IPS-20b (cell line): ENCODE results near the gene CYP39A1.
"Not testable (repeated sequence)": the region's sequence is repeated elsewhere in the genome, so short reads cannot be mapped to it uniquely, and the experiment has no call there.

Experiments
- H3K27ac ChIP-seq: one replicate; pipeline ENCODE4 v1.5.1; 2013; ENCODE audit warnings: low read length
- H3K27me3 ChIP-seq: 2 replicates; pipeline ENCODE4 v1.6.1; 2013; ENCODE audit warnings: mild to moderate bottlenecking, low read length, inconsistent platforms; ENCODE audit not compliant: insufficient read depth
- H3K36me3 ChIP-seq: 2 replicates; pipeline ENCODE4 v1.6.1; 2013; ENCODE audit warnings: low read depth, mild to moderate bottlenecking, inconsistent platforms, low read length, moderate library complexity; ENCODE audit not compliant: insufficient read depth
- H3K4me1 ChIP-seq: 2 replicates; pipeline ENCODE4 v1.6.1; 2013; ENCODE audit warnings: mild to moderate bottlenecking, control low read depth, inconsistent platforms, low read length, moderate library complexity; ENCODE audit not compliant: insufficient read depth
- H3K4me3 ChIP-seq: 2 replicates; pipeline ENCODE4 v1.5.1; 2013; ENCODE audit warnings: mild to moderate bottlenecking, low read length, inconsistent platforms
- H3K9ac ChIP-seq: 2 replicates; pipeline ENCODE4 v1.6.1; 2013; ENCODE audit warnings: low read depth, mild to moderate bottlenecking, inconsistent platforms, low read length, moderate library complexity
- H3K9me3 ChIP-seq: 2 replicates; pipeline ENCODE4 v1.6.1; 2013; ENCODE audit warnings: mild to moderate bottlenecking, low read depth, low read length, inconsistent platforms; ENCODE audit not compliant: insufficient read depth

CYP39A1 gene

DNA sequence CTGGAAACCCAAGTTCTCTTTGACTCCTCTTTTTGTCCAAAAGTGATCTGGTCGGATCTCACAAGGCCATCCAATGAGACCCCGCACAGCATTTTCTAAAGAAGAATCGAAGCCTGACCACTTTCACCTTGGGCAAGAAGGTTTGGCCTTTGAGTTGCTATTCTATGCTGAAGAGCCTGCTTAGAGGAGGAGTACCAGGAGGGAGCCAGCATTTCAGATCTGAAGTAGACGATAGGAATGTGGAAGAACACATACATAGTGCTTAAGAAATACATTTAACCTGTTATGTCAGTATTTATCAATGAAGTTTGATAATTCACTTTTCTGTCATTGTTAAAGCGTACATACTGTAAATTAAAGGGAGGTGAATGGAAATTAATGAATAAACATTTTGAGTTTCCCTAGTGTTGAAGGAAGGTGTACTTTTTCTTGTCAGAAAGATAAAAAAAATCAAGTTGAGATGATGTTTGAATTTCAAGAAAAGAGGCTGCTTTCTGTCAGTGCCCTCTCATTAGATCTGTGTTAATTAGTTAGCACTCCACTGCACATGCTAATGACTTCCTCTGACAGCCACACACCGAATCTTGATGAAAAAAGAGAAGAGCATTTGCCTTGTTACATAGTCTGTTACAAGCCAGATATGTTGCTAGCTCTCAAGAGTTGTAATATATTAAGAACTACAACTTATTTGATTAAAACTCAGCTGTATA, 24.1 kb upstream of the CYP39A1 start:
- H3K4me1 ChIP-seq = peaks cover 3% of the 10 kb centered on the region; the same call in 1 of the 2 replicates
- H3K27me3 ChIP-seq = no peaks in the 10 kb centered on the region
- H3K9ac ChIP-seq = no peak overlapping the region
- H3K27ac ChIP-seq = no peak overlapping the region
- no peak overlapping the region for H3K4me3 ChIP-seq
- H3K9me3 ChIP-seq = no peaks in the 10 kb centered on the region
- no peaks in the 10 kb centered on the region for H3K36me3 ChIP-seq

- no peak overlapping the region for H3K9ac ChIP-seq
- no peak overlapping the region for H3K27ac ChIP-seq
- no peak overlapping the region for H3K4me3 ChIP-seq
- no peaks in the 10 kb centered on the region for H3K9me3 ChIP-seq
- H3K36me3 ChIP-seq = no peaks in the 10 kb centered on the region
- H3K27me3 ChIP-seq = no peaks in the 10 kb centered on the region
- peaks cover 3% of the 10 kb centered on the region; the same call in 1 of the 2 replicates for H3K4me1 ChIP-seq
These were observed 21.8 kb upstream of the CYP39A1 start for GRCh38 chr6:46674410-46674809.

DNA sequence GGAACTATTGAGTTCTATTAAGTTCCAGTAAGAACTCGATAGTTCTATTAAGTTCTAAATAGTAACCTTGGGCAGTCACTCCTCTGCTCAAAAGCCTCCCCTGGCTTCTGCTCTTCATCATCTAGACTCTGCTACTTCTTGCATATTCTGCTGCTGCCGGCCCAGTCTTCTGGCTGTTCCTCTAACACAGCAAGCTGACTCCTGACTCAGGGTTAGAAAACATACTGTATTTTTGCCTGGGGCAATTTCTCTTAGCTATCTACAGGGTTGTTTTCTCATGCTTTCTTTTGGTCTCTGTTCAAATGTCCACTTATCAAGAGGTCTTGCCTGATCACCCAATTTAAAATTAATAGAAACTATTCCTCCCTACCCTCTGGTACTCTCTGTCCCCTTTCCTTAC, 14.8 kb upstream of the CYP39A1 start:
- Histone ChIP-seq H3K4me1 (no peaks in the 10 kb centered on the region), H3K9ac (no peak overlapping the region), H3K27ac (no peak overlapping the region), H3K4me3 (no peak overlapping the region), H3K27me3 (no peaks in the 10 kb centered on the region), H3K9me3 (no peaks in the 10 kb centered on the region), H3K36me3 (no peaks in the 10 kb centered on the region)

DNA sequence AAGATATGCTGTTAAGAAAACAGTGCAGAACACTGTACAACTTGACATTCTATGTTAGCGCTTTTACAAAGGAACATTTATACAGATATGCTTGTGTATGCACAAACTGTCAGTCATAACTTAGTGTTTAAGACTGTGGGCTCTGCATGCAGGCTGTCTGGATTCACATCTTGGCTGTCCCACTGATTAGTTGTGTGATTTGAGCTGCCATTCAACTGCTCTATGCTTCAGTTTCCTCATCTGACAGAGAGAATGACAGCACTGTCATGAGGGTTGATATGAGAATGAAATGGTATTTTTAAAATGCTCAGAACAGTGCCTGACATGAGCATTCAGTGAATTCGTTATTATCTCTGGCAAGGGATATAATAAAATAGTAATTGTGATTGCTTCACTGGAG, 8.9 kb upstream of the CYP39A1 start:
- H3K9ac ChIP-seq = no peak overlapping the region
- H3K4me1 ChIP-seq = no peaks in the 10 kb centered on the region
- no peaks in the 10 kb centered on the region for H3K27me3 ChIP-seq
- H3K9me3 ChIP-seq = no peaks in the 10 kb centered on the region
- no peak overlapping the region for H3K27ac ChIP-seq
- H3K36me3 ChIP-seq = no peaks in the 10 kb centered on the region
- no peak overlapping the region for H3K4me3 ChIP-seq

GRCh38 chr6:46657642-46658041, 5.0 kb upstream of the CYP39A1 start:
- Histone ChIP-seq H3K4me3 (no peak overlapping the region), H3K27me3 (peaks cover 24% of the 10 kb centered on the region), H3K36me3 (no peaks in the 10 kb centered on the region), H3K9ac (no peak overlapping the region), H3K27ac (no peak overlapping the region), H3K4me1 (no peaks in the 10 kb centered on the region), H3K9me3 (no peaks in the 10 kb centered on the region)

GRCh38 chr6:46655803-46656202, 3.2 kb upstream of the CYP39A1 start:
- Histone ChIP-seq H3K9me3 (no peaks in the 10 kb centered on the region), H3K4me1 (no peaks in the 10 kb centered on the region), H3K27me3 (peaks cover 24% of the 10 kb centered on the region), H3K36me3 (no peaks in the 10 kb centered on the region), H3K9ac (no peak overlapping the region), H3K4me3 (no peak overlapping the region), H3K27ac (no peak overlapping the region)

- Histone ChIP-seq H3K9ac (peak overlapping the region; percentile 54; the same call in 1 of the 2 replicates), H3K4me3 (peak overlapping the region; percentile 81), H3K27me3 (peaks cover 24% of the 10 kb centered on the region), H3K36me3 (no peaks in the 10 kb centered on the region), H3K4me1 (no peaks in the 10 kb centered on the region), H3K9me3 (no peaks in the 10 kb centered on the region), H3K27ac (no peak overlapping the region)
These were observed 999 bp upstream of the CYP39A1 start for GRCh38 chr6:46653439-46654195.

DNA sequence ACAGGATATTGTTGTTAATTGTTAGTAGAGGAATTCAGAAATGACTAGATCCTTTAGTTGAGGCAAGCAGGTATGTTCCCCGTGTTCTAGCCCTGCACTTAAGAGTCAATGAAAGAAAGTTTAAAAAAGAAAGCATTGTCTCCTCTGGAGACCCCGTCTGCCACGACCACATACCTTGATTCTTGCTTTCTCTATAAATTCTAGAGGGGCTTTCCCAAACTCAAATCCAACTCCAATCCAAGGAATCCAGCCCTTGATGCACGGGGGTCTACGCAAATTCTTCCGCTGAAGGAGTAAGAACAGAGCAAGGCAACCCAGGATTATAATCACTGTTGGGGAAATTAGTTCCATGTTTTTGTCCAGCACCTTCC, 401 bp downstream of the CYP39A1 start:
- Histone ChIP-seq H3K9ac (peak overlapping the region; percentile 77; the same call in 1 of the 2 replicates), H3K4me1 (no peaks in the 10 kb centered on the region), H3K27ac (no peak overlapping the region), H3K4me3 (peak overlapping the region; percentile 81), H3K36me3 (no peaks in the 10 kb centered on the region), H3K9me3 (no peaks in the 10 kb centered on the region), H3K27me3 (peaks cover 24% of the 10 kb centered on the region)

DNA sequence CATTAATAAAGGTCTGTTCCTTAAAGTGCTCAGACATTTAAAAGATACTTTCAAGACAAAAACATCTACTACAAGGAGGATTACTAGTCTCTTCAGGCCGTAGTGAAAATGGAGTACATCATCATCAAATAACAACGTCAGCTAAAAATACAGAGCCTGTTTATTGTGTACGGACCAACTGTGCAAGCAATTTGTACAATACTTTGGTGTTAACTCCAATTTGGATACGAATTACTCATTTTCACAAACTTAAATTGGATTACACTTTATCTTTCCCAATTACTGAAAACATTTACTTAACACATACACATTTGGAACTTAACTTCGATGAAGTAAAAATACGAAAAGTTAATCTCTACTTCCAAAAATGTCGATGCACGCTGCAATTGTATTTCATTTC, 802 bp downstream of the CYP39A1 start:
- Histone ChIP-seq H3K4me1 (no peaks in the 10 kb centered on the region), H3K9ac (peak overlapping the region; percentile 77; the same call in 1 of the 2 replicates), H3K36me3 (no peaks in the 10 kb centered on the region), H3K9me3 (no peaks in the 10 kb centered on the region), H3K4me3 (peak overlapping the region; percentile 81), H3K27ac (no peak overlapping the region), H3K27me3 (peaks cover 24% of the 10 kb centered on the region)

GRCh38 chr6:46651006-46651405, 1.6 kb downstream of the CYP39A1 start:
- Histone ChIP-seq H3K4me3 (peak overlapping the region; percentile 42), H3K27me3 (peaks cover 24% of the 10 kb centered on the region), H3K36me3 (no peaks in the 10 kb centered on the region), H3K4me1 (no peaks in the 10 kb centered on the region), H3K9me3 (no peaks in the 10 kb centered on the region), H3K9ac (no peak overlapping the region), H3K27ac (no peak overlapping the region)

- Histone ChIP-seq H3K36me3 (no peaks in the 10 kb centered on the region), H3K4me3 (no peak overlapping the region), H3K9me3 (no peaks in the 10 kb centered on the region), H3K4me1 (no peaks in the 10 kb centered on the region), H3K27ac (no peak overlapping the region), H3K9ac (no peak overlapping the region), H3K27me3 (peaks cover 10% of the 10 kb centered on the region)
These were observed 3.6 kb downstream of the CYP39A1 start for GRCh38 chr6:46648869-46649492.

GRCh38 chr6:46648108-46648507, 4.5 kb downstream of the CYP39A1 start:
- H3K4me1 ChIP-seq, H3K4me3 ChIP-seq, H3K27ac ChIP-seq, H3K27me3 ChIP-seq, H3K9ac ChIP-seq, H3K9me3 ChIP-seq, H3K36me3 ChIP-seq: not testable (repeated sequence)
